SU-DHL-6 (cell line): ENCODE data around the gene ERCC8.
"Not testable (repeated sequence)": the region's sequence is repeated elsewhere in the genome, so short reads cannot be mapped to it uniquely, and the experiment has no call there.

Experiments used
- H2AFZ ChIP-seq: fragments of 200-600 bp; sonication (generic); 2 replicates; pipeline ENCODE4 v1.6.1; 2014; ENCODE audit warnings: low read depth, mild to moderate bottlenecking, moderate library complexity, mixed read lengths, antibody characterized with exemption, low read length; ENCODE audit not compliant: severe bottlenecking
- H3F3A ChIP-seq: fragments of 200-600 bp; shearing (Covaris generic); 2 replicates; pipeline ENCODE4 v1.6.0; 2016; ENCODE audit warnings: antibody characterized with exemption, mild to moderate bottlenecking; ENCODE audit not compliant: insufficient read depth
- H3K27ac ChIP-seq: fragments of 200-600 bp; sonication (generic); 2 replicates; pipeline ENCODE4 v1.5.1; 2016; ENCODE audit warnings: low read depth, mild to moderate bottlenecking, low read length, moderate library complexity, mixed read lengths
- H3K27me3 ChIP-seq: fragments of 200-600 bp; sonication (generic), shearing (Covaris generic); 2 replicates; pipeline ENCODE4 v1.6.0; 2014; ENCODE audit warnings: mild to moderate bottlenecking, low read length
- H3K36me3 ChIP-seq: fragments of 200-600 bp; sonication (generic); 2 replicates; pipeline ENCODE4 v1.6.1; 2014; ENCODE audit warnings: mild to moderate bottlenecking, low read length, mixed read lengths
- H3K4me2 ChIP-seq: fragments of 300-600, 200-600 bp; shearing (Covaris generic), sonication (generic); 2 replicates; pipeline ENCODE4 v1.6.0; 2014; ENCODE audit warnings: low read length, low read depth, mild to moderate bottlenecking; ENCODE audit not compliant: poor library complexity, severe bottlenecking
- H3K4me3 ChIP-seq: fragments of 200-600 bp; sonication (generic); 2 replicates; pipeline ENCODE4 v1.5.1; 2014; ENCODE audit warnings: antibody characterized with exemption, low read length, mild to moderate bottlenecking, mixed read lengths; ENCODE audit not compliant: insufficient read depth, poor library complexity, severe bottlenecking
- H3K79me2 ChIP-seq: fragments of 200-600 bp; sonication (generic); 2 replicates; pipeline ENCODE4 v1.6.1; 2014; ENCODE audit warnings: mild to moderate bottlenecking, low read length, moderate library complexity; ENCODE audit not compliant: insufficient read depth
- H3K9ac ChIP-seq: fragments of 200-600 bp; sonication (generic); 2 replicates; pipeline ENCODE4 v1.7.0; 2014; ENCODE audit warnings: mild to moderate bottlenecking, low read length
- H3K9me2 ChIP-seq: fragments of 200-600 bp; sonication (generic); replicated peaks from 2 replicates; pipeline ENCODE4 v1.6.1; 2014; ENCODE audit warnings: low read length; ENCODE audit not compliant: insufficient read depth
- H3K9me3 ChIP-seq: fragments of 200-600 bp; sonication (generic); 2 replicates; pipeline ENCODE4 v1.6.1; 2014; ENCODE audit warnings: low read length, mixed read lengths; ENCODE audit not compliant: insufficient read depth
- H4K20me1 ChIP-seq: fragments of 200-600 bp; sonication (generic); 2 replicates; pipeline ENCODE4 v1.6.1; 2014; ENCODE audit warnings: low read depth, mild to moderate bottlenecking, antibody characterized with exemption, low read length, moderate library complexity, mixed read lengths
- CTCF ChIP-seq: fragments of 200-600 bp; sonication (generic); IDR thresholded peaks from one replicate; pipeline ENCODE4 v1.5.1; 2017; ENCODE audit warnings: antibody characterized with exemption, mild to moderate bottlenecking, low read length, moderate library complexity; ENCODE audit not compliant: insufficient read depth, poor library complexity, severe bottlenecking
- EZH2phosphoT487 ChIP-seq: fragments of 200-600 bp; sonication (generic), shearing (Covaris generic); conservative IDR thresholded peaks from 2 replicates; pipeline ENCODE4 v1.6.1; 2018; ENCODE audit warnings: mild to moderate bottlenecking, antibody characterized with exemption, low read length, moderate library complexity, mixed read lengths

The ERCC8 gene

GRCh38 chr5:60992871-60993270 is 48.0 kb upstream of the ERCC8 start:
- 0 out of 2 replicates have a peak, but pooled peaks cover 4% of the 10 kb centered on the region for H3K36me3 ChIP-seq
- no peaks in the 10 kb centered on the region for H3K27me3 ChIP-seq
- H3K9me2 ChIP-seq: no peaks in the 10 kb centered on the region
- H2AFZ ChIP-seq: no peak overlapping the region
- no peak overlapping the region for H3K4me3 ChIP-seq
- no peaks in the 10 kb centered on the region for H3F3A ChIP-seq
- peaks cover 33% of the 10 kb centered on the region; the same call in 1 of the 2 replicates for H3K9me3 ChIP-seq
- H3K4me2 ChIP-seq: no peak overlapping the region
- TF ChIP-seq EZH2phosphoT487: no peak
- no peak for TF ChIP-seq CTCF
- H3K9ac ChIP-seq: no peak overlapping the region
- no peak overlapping the region for H3K27ac ChIP-seq
- H4K20me1 ChIP-seq: 0 out of 2 replicates have a peak, but pooled peaks cover 2% of the 10 kb centered on the region
- peaks cover 3% of the 10 kb centered on the region; the same call in 1 of the 2 replicates for H3K79me2 ChIP-seq

- no peaks in the 10 kb centered on the region for H4K20me1 ChIP-seq
- peaks cover 5% of the 10 kb centered on the region; the same call in 1 of the 2 replicates for H3K79me2 ChIP-seq
Measured at GRCh38 chr5:60989790-60990189, 44.9 kb upstream of the ERCC8 start.

GRCh38 chr5:60982127-60982526 is 37.3 kb upstream of the ERCC8 start:
- not testable (repeated sequence) for H3K79me2 ChIP-seq, H3K9me2 ChIP-seq, H3K9ac ChIP-seq, H3K9me3 ChIP-seq, H3K4me3 ChIP-seq, H3K36me3 ChIP-seq, H2AFZ ChIP-seq, H3K4me2 ChIP-seq, H4K20me1 ChIP-seq, H3F3A ChIP-seq, H3K27me3 ChIP-seq, H3K27ac ChIP-seq

More at GRCh38 chr5:60989790-60990189, 44.9 kb upstream of the ERCC8 start:
- H3K27ac ChIP-seq: no peak overlapping the region
- no peak overlapping the region for H3K9ac ChIP-seq
- TF ChIP-seq EZH2phosphoT487: no peak
- no peak for TF ChIP-seq CTCF
- H3K9me2 ChIP-seq: no peaks in the 10 kb centered on the region
- H3K4me2 ChIP-seq: no peak overlapping the region
- H3K4me3 ChIP-seq: no peak overlapping the region
- peaks cover 37% of the 10 kb centered on the region for H3K9me3 ChIP-seq
- no peak overlapping the region for H2AFZ ChIP-seq
- H3K36me3 ChIP-seq: 0 out of 2 replicates have a peak, but pooled peaks cover 4% of the 10 kb centered on the region
- H3F3A ChIP-seq: no peaks in the 10 kb centered on the region
- H3K27me3 ChIP-seq: no peaks in the 10 kb centered on the region

GRCh38 chr5:60980511-60980910 is 35.6 kb upstream of the ERCC8 start:
- TF ChIP-seq EZH2phosphoT487: no peak
- no peak for TF ChIP-seq CTCF
- no peaks in the 10 kb centered on the region for H3K9me2 ChIP-seq
- no peaks in the 10 kb centered on the region for H3K9me3 ChIP-seq
- H3K27me3 ChIP-seq: no peaks in the 10 kb centered on the region
- peaks cover 11% of the 10 kb centered on the region for H3K79me2 ChIP-seq
- H3F3A ChIP-seq: no peaks in the 10 kb centered on the region
- no peaks in the 10 kb centered on the region for H3K36me3 ChIP-seq
- H3K4me2 ChIP-seq: no peak overlapping the region
- H4K20me1 ChIP-seq: no peaks in the 10 kb centered on the region
- no peak overlapping the region for H2AFZ ChIP-seq
- no peak overlapping the region for H3K4me3 ChIP-seq
- no peak overlapping the region for H3K27ac ChIP-seq
- H3K9ac ChIP-seq: no peak overlapping the region
